HepG2 (cell line): ENCODE results near the gene OR1J1. TPM values are rescaled to one million over a fixed set of nuclear protein-coding genes. Genes with fewer than 3 reads are reported as not detected.

Source experiments
- ATAC-seq: fragments of 200-7000 bp; cut with Tn5 transposase; 3 replicates; pipeline ENCODE4 v1.9.1; 2020; ENCODE audit warnings: mild to moderate bottlenecking, moderate library complexity
- BruUV-seq: library from RNA; stranded (reverse); fragments of 400-500 nt; replicated peaks from 2 replicates; lab custom pipeline; 2021; lab: Mats Ljungman, UMichigan
- CTCF ChIA-PET: fragments of 300-600 bp; formaldehyde crosslinking; extraction: SDS; loops from one replicate; lab custom pipeline; 2021; ENCODE audit warnings: low total read pairs, inconsistent platforms, low intra/inter-chr PET ratio; lab: Yijun Ruan, JAX
- POLR2A ChIA-PET: fragments of 350-600 bp; sonication (Branson Sonifier 250); formaldehyde crosslinking; loops from one replicate; lab custom pipeline; 2020; ENCODE audit warnings: antibody characterized with exemption, inconsistent platforms; lab: Yijun Ruan, JAX
- DNase-seq: peaks from one replicate; pipeline ENCODE4 v3.0.0-alpha.2; 2015; ENCODE audit warnings: low spot score
- FAIRE-seq: peaks from 3 replicates; lab custom pipeline; 2011; peaks lifted over from hg19 to GRCh38; lab: Jason Lieb, UNC
- H2AFZ ChIP-seq: one replicate; pipeline ENCODE4 v1.6.1; 2011; ENCODE audit warnings: low read length, inconsistent platforms
- H3K27ac ChIP-seq: fragments of 300-600 bp; 3 replicates; pipeline ENCODE4 v1.8.0; 2011; ENCODE audit warnings: mixed run types, mild to moderate bottlenecking, mixed read lengths, low read length, inconsistent platforms; ENCODE audit not compliant: insufficient read depth; ENCODE audit errors: extremely low read length
- H3K27me3 ChIP-seq, 2 experiments: fragments of 200-600 bp in 1 of 2; 2 replicates in 1 of 2; 3 replicates in 1 of 2; pipeline versions ENCODE4 v1.6.0 to v1.8.0; 2011; ENCODE audit warnings: low read length in 2 of 2, mild to moderate bottlenecking in 2 of 2, moderate library complexity in 2 of 2, inconsistent platforms in 1 of 2; ENCODE audit not compliant: insufficient read depth in 2 of 2, control insufficient read depth in 1 of 2
- H3K36me3 ChIP-seq, 2 experiments: fragments of 200-600 bp in 1 of 2; replicated peaks in 1 of 2; 2 replicates in 1 of 2; 3 replicates in 1 of 2; pipeline versions ENCODE4 v1.5.1 to v1.8.0; 2011; ENCODE audit warnings: low read length in 2 of 2, inconsistent platforms in 1 of 2; ENCODE audit not compliant: insufficient read depth in 2 of 2, control insufficient read depth in 1 of 2
- H3K4me1 ChIP-seq: 2 replicates; pipeline ENCODE4 v1.5.1; 2012; ENCODE audit warnings: low read length, inconsistent platforms; ENCODE audit not compliant: insufficient read depth
- H3K4me2 ChIP-seq: 2 replicates; pipeline ENCODE4 v1.6.0; 2011; ENCODE audit warnings: low read depth, low read length, inconsistent platforms
- H3K4me3 ChIP-seq, 3 experiments: fragments of 200-600 bp in 1 of 3; sonication (generic), shearing (Covaris generic) in 1 of 3; replicated peaks in 1 of 3; 2 replicates each; pipeline ENCODE4 v1.5.1; 2011 to 2016; ENCODE audit warnings: low read length in 3 of 3, inconsistent platforms in 2 of 3, low read depth in 2 of 3, mild to moderate bottlenecking in 2 of 3, control low read depth in 1 of 3, mixed read lengths in 1 of 3; ENCODE audit not compliant: insufficient read depth in 1 of 3
- H3K79me2 ChIP-seq: one replicate; pipeline ENCODE4 v1.6.1; 2011; ENCODE audit warnings: low read length, inconsistent platforms; ENCODE audit not compliant: insufficient read depth
- H3K9ac ChIP-seq: 2 replicates; pipeline ENCODE4 v1.6.0; 2011; ENCODE audit warnings: mild to moderate bottlenecking, low read depth, low read length, inconsistent platforms; ENCODE audit not compliant: insufficient read depth
- H3K9me3 ChIP-seq: 2 replicates; pipeline ENCODE4 v1.5.1; 2012; ENCODE audit warnings: mild to moderate bottlenecking, low read length
- H4K20me1 ChIP-seq: 2 replicates; pipeline ENCODE4 v1.6.0; 2011; ENCODE audit warnings: inconsistent platforms, mild to moderate bottlenecking, low read length, moderate library complexity; ENCODE audit not compliant: insufficient read depth
- CBX5 ChIP-seq: sonication (generic); formaldehyde crosslinking; IDR thresholded peaks from 2 replicates; pipeline ENCODE4 v1.4.0; 2020; ENCODE audit warnings: missing genetic modification reagents, borderline replicate concordance
- CHD4 ChIP-seq: fragments of 200-600 bp; sonication (generic); IDR thresholded peaks from 2 replicates; pipeline ENCODE4 v1.7.0; 2017; ENCODE audit warnings: mild to moderate bottlenecking, low read length, borderline replicate concordance
- GATAD1 ChIP-seq: IDR thresholded peaks from 2 replicates; pipeline ENCODE4 v1.6.1; 2016; ENCODE audit warnings: missing genetic modification reagents, missing compliant biosample characterization
- HOMEZ ChIP-seq: IDR thresholded peaks from 2 replicates; pipeline ENCODE4 v1.6.1; 2016; ENCODE audit warnings: low read depth
- MIER2 ChIP-seq: IDR thresholded peaks from 2 replicates; pipeline ENCODE4 v1.6.1; 2016; ENCODE audit warnings: missing biosample characterization, missing genetic modification reagents
- NR2F6 ChIP-seq, 2 experiments: IDR thresholded peaks; 2 replicates each; pipeline ENCODE4 v1.6.1; 2016; ENCODE audit warnings: antibody characterized with exemption in 1 of 2, mild to moderate bottlenecking in 1 of 2
- ZBTB38 ChIP-seq: sonication (generic); formaldehyde crosslinking; IDR thresholded peaks from 2 replicates; pipeline ENCODE4 v1.5.1; 2020; ENCODE audit warnings: mild to moderate bottlenecking, missing genetic modification reagents
- ZBTB7B ChIP-seq: sonication (generic); formaldehyde crosslinking; IDR thresholded peaks from 2 replicates; pipeline ENCODE4 v1.4.0; 2020; ENCODE audit warnings: missing genetic modification reagents
- ZNF318 ChIP-seq: sonication (generic); formaldehyde crosslinking; IDR thresholded peaks from 2 replicates; pipeline ENCODE4 v1.4.0; 2020; ENCODE audit warnings: mild to moderate bottlenecking, missing genetic modification reagents
- ZNF580 ChIP-seq: IDR thresholded peaks from 2 replicates; pipeline ENCODE4 v1.6.1; 2016; ENCODE audit warnings: low read depth, borderline replicate concordance
- ZNF883 ChIP-seq: sonication (generic); formaldehyde crosslinking; IDR thresholded peaks from 2 replicates; pipeline ENCODE4 v1.5.1; 2020; ENCODE audit warnings: mild to moderate bottlenecking, missing genetic modification reagents; ENCODE audit errors: not compliant biosample characterization
- WGBS: methylation state at CpG from one replicate; pipeline ENCODE4 v1.1.6; 2017; ENCODE audit warnings: low lambda C conversion rate; 5-methylcytosine and 5-hydroxymethylcytosine counted together
- in situ Hi-C: cut with HindIII; loops from 2 replicates; pipeline ENCODE4 v1.10.0; 2017; ENCODE audit warnings: low pct_unique_long_range_greater_than_20kb; ENCODE audit not compliant: extremely low pct_ligation_motif_present
- intact Hi-C: fragments of 100-400 bp; cut with micrococcal nuclease; formaldehyde crosslinking; loops from one replicate; pipeline ENCODE4 v1.10.0; 2022; ENCODE audit not compliant: unreplicated experiment
- polyA plus RNA-seq, 8 experiments: library from polyadenylated mRNA; depleted of rRNA in 3 of 8; stranded (reverse) in 7 of 8; unstranded in 1 of 8; fragments of >200 nt; fragmentation: Illumina TruSeq in 4 of 8; extraction: Trizol in 4 of 8; gene quantifications; 2 replicates each; pipeline versions ENCODE4 v1.2.1 to v1.2.3, GENCODE V29; 2011 to 2016; ENCODE audit warnings: low read depth in 4 of 8, missing spikeins in 1 of 8, mixed read lengths in 1 of 8; ENCODE audit not compliant: insufficient read depth in 1 of 8
- total RNA-seq, 5 experiments: library from RNA; depleted of rRNA; stranded (reverse); fragments of >200 nt; fragmentation: Illumina TruSeq; extraction: Trizol; gene quantifications; 2 replicates each; pipeline ENCODE4 v1.2.3, GENCODE V29; 2016; ENCODE audit warnings: low read depth in 1 of 5

The OR1J1 gene
- total and polyA plus RNA-seq, 2 of the 13 experiments (the other 11 are each of a cell fraction or from before 2014, with no cell fraction given) = not detected

GRCh38 chr9:122463828-122464632 lies 13.7 kb downstream of the OR1J1 start:
- Histone ChIP-seq H3K4me2 (peak overlapping the region; percentile 89), H3K27ac (no peak overlapping the region), H2AFZ (peak overlapping the region; percentile 89), H3K9ac (peak overlapping the region; percentile 53), H3K4me1 (no peaks in the 10 kb centered on the region), H3K4me3 (peak overlapping the region; percentile 64 to 75 (median 66)), H3K27me3 (peaks cover 0 to 6% of the 10 kb centered on the region in 2 experiments; a peak in 1 of 5 replicates), H3K79me2 (no peaks in the 10 kb centered on the region), H3K9me3 (no peaks in the 10 kb centered on the region), H4K20me1 (no peaks in the 10 kb centered on the region), H3K36me3 (no peaks in the 10 kb centered on the region)
- ChIA-PET POLR2A (interaction anchor here (1.0 to 1.1 kb wide), 2 partner anchors 347 to 364 kb away, joined by 3 read pairs; partner anchors contain the start of gene PDCL), CTCF (interaction anchor here (3.9 kb wide), 1 partner anchor 347 kb away, joined by 49 read pairs; no protein-coding TSS in a partner anchor)
- no TSS peak for BruUV-seq
- intact Hi-C loops = loop anchor here (1.0 kb wide), 1 partner anchor 346 kb away; no protein-coding TSS in a partner anchor
- in situ Hi-C loops = no loop called here
- 20% methylated on average over 3 of the region's 10 CpGs for WGBS
- FAIRE-seq (peak; percentile 79), DNase-seq (peak; percentile 69), ATAC-seq (peak; percentile 98)
- TF ChIP-seq CHD4 (no peak), CBX5 (CRISPR knock-in tag) (peak; percentile 84; the same call in 1 of the 2 replicates), ZBTB7B (0 out of 2 replicates have a peak, but pooled peaks have one; percentile 33), ZNF318 (no peak), ZBTB38 (CRISPR knock-in tag) (no peak), ZNF883 (CRISPR knock-in tag) (peak; percentile 26), HOMEZ (peak; percentile 85), NR2F6 (IDR thresholded peaks at IDR 0.05) (no peak), NR2F6 (CRISPR knock-in tag; IDR thresholded peaks at IDR 0.05) (no peak), GATAD1 (peak; percentile 84), ZNF580 (peak; percentile 51; the same call in 1 of the 2 replicates), MIER2 (CRISPR knock-in tag) (peak; percentile 71; the same call in 1 of the 2 replicates)
